Panc1 (cell line): ENCODE measurements around the gene ATG16L2.

Experiments used
- TF ChIP-seq, protein P1 (sequence below), 2 experiments: IDR thresholded peaks; 2 replicates each; pipeline ENCODE4 v1.6.1; 2011 to 2012; ENCODE audit warnings: low read depth in 2 of 2, control low read depth in 1 of 2, low read length in 1 of 2, mild to moderate bottlenecking in 1 of 2, moderate library complexity in 1 of 2; ENCODE audit not compliant: insufficient read depth in 1 of 2
- TF ChIP-seq, protein P2 (sequence below): fragments of 450-650 bp; IDR thresholded peaks from 2 replicates; pipeline ENCODE4 v1.5.1; 2017; ENCODE audit warnings: mild to moderate bottlenecking

- TF ChIP-seq, protein P1, sequence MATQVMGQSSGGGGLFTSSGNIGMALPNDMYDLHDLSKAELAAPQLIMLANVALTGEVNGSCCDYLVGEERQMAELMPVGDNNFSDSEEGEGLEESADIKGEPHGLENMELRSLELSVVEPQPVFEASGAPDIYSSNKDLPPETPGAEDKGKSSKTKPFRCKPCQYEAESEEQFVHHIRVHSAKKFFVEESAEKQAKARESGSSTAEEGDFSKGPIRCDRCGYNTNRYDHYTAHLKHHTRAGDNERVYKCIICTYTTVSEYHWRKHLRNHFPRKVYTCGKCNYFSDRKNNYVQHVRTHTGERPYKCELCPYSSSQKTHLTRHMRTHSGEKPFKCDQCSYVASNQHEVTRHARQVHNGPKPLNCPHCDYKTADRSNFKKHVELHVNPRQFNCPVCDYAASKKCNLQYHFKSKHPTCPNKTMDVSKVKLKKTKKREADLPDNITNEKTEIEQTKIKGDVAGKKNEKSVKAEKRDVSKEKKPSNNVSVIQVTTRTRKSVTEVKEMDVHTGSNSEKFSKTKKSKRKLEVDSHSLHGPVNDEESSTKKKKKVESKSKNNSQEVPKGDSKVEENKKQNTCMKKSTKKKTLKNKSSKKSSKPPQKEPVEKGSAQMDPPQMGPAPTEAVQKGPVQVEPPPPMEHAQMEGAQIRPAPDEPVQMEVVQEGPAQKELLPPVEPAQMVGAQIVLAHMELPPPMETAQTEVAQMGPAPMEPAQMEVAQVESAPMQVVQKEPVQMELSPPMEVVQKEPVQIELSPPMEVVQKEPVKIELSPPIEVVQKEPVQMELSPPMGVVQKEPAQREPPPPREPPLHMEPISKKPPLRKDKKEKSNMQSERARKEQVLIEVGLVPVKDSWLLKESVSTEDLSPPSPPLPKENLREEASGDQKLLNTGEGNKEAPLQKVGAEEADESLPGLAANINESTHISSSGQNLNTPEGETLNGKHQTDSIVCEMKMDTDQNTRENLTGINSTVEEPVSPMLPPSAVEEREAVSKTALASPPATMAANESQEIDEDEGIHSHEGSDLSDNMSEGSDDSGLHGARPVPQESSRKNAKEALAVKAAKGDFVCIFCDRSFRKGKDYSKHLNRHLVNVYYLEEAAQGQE (IDR thresholded peaks at IDR 0.05; ENCODE audit: insufficient read depth in 1 of 2, low read depth in 2 of 2, low read length in 1 of 2) = no peak
- TF ChIP-seq, protein P2, sequence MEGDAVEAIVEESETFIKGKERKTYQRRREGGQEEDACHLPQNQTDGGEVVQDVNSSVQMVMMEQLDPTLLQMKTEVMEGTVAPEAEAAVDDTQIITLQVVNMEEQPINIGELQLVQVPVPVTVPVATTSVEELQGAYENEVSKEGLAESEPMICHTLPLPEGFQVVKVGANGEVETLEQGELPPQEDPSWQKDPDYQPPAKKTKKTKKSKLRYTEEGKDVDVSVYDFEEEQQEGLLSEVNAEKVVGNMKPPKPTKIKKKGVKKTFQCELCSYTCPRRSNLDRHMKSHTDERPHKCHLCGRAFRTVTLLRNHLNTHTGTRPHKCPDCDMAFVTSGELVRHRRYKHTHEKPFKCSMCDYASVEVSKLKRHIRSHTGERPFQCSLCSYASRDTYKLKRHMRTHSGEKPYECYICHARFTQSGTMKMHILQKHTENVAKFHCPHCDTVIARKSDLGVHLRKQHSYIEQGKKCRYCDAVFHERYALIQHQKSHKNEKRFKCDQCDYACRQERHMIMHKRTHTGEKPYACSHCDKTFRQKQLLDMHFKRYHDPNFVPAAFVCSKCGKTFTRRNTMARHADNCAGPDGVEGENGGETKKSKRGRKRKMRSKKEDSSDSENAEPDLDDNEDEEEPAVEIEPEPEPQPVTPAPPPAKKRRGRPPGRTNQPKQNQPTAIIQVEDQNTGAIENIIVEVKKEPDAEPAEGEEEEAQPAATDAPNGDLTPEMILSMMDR = no peak
These were observed 39.7 kb upstream of the ATG16L2 start for GRCh38 chr11:72774499-72774898.
